GM19438 (cell line): ENCODE results near the gene TOGARAM2.

Experiments
- ATAC-seq: cut with Tn5 transposase; IDR thresholded peaks from one replicate; pipeline ENCODE4 v1.9.1; 2021; ENCODE audit warnings: low read depth; ENCODE audit not compliant: unreplicated experiment

The TOGARAM2 gene

DNA sequence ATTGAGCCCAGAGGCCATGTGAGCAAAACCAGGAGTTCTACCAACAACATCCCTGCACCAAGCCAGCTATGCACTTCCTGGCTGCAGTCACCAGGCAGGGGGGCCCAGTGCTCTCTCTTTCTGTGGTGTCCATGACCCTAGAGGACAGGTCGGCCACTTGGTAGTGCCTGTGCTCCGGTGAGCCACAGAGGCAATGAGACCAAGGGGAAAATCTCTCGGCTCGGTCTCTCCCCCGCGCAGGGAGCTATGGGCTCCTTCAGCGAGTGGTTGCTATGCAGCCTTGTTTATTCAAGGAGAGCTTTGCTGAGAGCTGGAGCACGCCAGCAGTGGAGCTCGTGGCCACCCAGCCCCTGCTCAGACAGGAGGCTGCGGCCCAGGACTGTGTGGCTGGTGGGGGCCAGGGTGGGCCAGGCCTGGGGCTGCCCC lies at the start of gene TOGARAM2:
Gene TOGARAM2 (plus strand): TSS at position 283 of the 426 bp plus-strand sequence. CDS start 13,537 bp downstream, outside the sequence.
- ATAC-seq, result no peak

DNA sequence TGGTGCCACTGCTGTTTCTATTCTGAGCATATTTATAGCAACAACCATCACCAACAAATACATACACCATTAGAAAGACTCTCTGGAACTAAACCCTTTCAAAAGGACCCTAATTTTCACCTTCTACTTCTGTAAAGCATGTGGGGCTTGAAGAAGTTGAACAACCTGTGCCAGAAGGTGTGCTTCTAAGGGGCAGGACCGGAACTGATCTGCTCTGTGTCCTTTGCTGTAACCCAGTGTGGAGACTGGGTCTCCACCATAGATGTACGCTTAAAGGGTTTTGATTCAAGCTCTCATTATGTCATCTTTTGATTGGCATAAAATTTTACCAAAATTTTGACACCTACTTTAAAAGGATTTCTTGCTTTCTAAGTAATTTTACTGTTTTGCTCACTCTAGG lies 46.3 kb upstream of the TOGARAM2 start:
- no peak for ATAC-seq

DNA sequence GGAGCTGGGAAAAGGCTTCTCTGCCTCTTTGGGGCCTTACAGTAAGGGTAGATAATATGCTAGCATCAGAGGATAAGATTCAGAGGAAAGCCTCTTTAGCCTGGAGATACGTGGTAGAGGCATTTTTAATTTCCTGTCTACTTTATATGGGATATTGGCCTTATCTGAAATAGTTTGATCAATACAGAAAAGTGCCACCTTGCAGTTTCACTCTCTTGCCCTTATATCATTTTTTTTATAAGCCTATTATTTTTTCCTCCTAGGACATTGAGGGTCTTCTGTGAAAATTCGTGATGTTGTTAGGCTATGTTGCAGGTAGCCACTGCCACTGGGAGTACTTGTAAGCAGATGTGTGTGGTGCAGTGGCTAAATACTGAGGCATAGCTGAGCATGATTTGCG lies 40.1 kb upstream of the TOGARAM2 start:
- ATAC-seq, result no peak

DNA sequence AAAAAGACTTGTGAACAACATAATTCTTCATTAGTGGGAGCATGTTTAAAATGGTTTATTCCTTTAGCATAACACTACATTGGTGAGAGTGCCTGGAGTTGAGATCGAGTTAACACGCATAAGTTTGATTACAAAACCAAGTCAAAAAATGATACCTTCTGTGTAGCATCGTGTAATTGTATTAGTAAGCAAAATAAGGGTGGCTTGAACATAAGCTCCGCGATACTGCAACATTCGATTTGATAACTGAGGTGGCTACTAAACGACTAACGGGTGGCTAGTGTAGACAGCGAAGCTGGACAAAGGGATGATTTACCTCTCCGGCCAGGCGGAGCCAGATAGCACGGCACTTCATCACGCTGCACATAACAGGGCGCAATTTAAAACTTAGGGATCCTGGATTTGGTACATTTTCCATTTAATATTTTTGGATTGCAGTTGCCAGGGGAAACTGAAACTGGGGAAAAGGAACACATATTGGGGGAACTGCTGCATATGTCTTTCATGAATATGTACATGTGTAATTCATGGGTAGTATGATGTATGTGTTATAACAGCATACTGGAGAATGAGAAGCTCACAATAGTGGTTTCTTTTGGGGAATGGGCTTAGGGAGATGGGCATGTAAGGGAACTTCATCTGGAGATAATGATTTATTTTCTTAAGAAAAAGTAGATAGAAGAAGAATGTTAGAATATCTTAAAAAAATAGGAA lies 36.4 kb upstream of the TOGARAM2 start:
- ATAC-seq, result no peak

DNA sequence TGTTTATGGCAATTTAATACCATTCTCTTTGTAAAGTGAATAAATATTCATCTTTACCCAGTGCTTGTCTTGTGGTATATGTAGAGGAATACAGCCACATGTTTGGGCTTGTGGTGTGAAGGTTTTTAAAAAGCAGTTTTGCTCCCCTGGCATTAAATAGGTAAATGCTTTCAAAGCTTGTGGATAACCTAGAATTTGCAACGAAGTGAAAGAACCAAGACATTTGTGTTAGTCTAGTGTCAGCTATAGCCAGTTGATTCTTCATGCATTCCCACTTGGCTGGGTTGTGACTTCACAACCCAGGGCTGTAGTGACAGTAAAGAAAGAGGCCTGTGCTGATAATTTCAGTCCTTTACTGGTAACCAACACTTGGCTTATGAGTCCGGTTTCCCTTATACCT lies 32.9 kb upstream of the TOGARAM2 start:
- ATAC-seq, result no peak

DNA sequence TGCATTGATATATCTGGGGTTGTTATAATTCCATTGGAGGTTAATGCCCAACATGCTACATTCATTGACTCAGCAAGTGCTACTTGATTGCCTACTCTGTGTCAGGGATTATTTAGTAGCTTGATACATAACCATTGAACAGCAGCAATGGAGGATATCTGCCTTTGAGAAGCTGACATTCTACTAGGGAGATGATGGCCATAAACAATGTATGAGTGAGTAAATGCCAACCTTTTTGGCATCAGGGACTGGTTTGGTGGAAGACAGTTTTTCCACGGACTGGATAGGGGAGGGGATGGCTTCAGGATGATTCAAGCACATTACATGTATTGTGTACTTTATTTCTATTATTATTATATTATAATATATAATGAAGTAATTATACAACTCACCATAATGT lies 31.9 kb upstream of the TOGARAM2 start:
- ATAC-seq, result no peak

DNA sequence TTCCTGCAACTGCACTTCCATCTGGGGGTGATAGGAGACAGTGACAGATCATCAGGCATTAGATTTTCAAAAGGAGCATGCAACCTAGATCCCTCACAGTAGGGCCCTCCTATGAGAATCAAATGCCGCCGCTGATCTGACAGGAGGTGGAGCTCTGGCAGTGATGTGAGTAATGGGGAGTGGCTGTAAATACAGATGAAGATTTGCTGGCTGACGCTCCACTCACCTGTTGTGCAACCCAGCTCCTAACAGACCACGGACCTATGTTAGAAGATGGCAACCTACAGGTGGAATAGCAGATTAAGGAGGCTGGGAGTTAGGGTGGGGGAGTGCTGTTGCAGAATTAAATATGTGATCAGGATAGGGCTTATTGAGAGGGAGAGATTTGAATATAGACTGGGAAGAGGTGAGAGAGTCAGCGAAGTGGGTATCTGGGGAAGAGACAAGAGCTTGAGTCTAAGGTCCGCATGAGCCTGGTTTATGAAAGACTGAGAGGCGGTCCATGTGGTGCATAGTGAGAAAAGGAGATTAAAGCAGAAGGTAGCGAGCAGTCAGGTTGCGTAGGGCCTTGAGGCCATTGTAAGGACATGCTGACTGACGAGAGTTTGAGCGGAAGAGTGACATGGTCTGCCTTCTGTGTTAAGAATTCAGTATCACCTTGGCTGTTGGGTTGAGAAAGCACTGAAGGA lies 31.3 kb upstream of the TOGARAM2 start:
- no peak for ATAC-seq

DNA sequence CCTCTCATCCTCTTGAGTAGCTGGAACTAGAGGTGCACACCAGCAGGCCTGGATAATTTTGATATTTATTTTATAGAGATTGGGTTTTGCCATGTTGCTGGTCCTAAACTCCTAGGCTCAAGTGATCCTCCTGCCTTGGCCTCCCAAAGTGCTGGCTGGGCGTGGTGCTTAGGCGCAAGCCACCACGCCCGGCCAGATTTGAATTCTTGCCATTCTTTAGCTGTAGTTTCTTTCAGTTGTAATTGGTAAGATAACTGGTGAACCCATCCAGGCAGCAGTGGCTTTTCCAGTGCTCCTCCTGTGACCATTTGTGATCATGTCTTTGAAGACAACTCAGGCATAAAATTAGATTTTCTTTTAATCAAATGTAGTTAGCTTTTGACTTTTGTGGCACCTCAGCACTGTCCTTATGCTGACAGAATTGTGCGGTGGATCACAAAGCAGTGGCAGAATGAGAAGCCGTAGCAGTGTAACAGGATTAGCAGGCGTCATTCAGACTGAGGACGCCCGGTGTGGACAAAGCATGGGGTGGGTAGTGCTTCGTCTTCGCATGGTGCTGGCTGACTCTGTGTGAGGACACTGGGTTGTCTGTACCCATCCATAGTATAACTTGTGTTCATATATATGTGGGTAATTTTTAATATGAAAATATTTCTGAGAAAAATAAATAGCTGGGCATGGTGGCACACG lies 30.0 kb upstream of the TOGARAM2 start:
- no peak for ATAC-seq

DNA sequence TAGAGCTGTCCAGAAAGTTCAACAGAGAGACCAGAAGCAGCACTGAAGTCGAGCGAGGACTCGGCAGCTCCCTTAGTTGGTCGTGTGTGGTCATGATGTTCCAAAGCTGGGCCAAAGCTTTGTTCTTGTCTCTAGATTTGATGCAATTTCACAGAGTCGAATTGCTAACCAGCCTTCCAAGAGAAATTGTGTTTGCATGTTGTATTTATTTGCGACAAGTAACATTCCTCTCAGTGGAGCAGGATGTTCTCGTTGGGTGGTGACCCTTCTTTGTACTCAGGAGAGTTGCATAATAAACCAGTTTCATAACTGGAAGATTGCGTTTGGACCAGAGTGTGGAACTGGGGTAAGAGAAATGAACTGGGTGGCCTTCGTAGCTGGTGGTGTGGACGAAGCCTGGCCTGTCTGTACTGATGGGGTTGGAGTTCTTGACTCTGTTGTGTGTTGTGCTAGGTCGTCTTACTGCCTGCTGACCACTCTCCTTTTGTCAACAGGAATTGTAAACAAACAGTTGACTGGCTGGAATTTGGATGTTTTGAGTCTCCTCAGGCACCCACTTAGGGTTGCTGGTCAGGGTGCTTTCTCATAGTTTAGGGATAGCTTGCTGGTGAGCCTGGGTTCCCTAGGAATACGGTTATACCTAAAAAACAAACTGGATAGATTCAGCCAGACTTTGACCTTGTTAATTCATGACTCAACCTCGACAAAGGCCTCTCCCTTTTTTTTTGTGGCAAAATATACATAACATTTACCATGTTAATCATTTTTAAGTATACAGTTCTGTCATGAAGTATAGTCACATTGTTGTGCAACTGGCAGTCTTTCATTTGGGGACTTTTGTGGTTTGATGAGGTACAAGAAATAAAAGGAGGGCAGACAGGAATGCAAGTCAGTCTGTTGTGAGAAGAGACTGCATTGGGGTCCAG lies 28.9 kb upstream of the TOGARAM2 start:
- no peak for ATAC-seq

DNA sequence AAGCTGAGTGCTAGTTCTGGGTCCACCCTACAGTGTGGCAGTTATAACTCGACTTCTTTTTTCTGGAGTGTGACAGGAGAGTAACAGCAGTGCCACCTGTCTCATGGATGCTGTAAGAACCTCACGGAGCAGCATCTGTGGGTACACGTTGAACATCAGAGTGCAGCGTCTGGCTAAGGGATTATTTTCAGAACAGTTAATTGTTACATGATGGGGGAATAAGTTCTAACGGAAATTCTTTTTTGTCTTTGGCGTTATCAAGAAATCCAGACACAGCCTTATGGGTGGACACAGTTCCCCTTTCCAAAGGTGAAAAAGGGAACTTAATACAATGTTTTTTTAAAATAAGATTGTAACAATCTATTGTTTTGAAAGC lies 28.3 kb upstream of the TOGARAM2 start:
- no peak for ATAC-seq

DNA sequence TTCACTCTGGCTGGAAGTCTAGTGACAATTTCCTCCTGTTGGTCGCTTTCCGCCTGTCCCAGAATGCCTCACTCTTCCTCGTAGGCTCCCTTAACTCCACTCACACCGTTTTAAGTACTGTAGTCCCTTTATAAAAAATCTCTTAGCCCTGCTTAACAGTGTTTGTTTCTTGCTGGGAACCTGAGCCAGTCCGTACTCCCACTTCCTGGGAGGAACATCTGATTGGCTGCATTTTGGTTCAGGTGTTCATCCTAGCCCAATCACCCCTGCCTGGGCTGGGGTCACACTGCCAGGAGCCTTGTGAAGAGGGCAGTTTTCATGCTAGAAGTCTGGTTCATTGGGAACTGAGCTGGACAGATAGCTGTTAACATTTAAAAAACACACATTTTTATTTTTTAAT lies 25.6 kb upstream of the TOGARAM2 start:
- no peak for ATAC-seq

DNA sequence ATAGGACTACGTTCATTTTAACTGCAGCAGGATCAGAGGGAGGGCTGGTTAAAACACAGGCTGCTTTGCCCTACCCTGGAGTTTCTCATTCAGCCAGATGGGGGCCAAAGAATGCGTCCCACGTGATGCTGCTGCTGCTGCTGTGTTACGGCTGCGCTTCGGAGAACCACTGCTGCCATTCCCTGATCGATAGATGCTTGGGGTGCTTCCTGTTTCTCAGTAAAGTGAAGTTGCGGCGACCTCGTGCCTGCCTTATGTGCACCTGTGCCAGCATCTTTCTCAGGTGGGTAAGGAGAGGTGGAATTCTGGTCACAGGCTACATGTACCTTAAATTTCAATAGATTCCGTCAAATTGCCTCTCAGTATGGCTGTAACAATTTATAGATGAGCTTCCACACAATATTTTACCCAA lies 24.7 kb upstream of the TOGARAM2 start:
- ATAC-seq, result no peak

DNA sequence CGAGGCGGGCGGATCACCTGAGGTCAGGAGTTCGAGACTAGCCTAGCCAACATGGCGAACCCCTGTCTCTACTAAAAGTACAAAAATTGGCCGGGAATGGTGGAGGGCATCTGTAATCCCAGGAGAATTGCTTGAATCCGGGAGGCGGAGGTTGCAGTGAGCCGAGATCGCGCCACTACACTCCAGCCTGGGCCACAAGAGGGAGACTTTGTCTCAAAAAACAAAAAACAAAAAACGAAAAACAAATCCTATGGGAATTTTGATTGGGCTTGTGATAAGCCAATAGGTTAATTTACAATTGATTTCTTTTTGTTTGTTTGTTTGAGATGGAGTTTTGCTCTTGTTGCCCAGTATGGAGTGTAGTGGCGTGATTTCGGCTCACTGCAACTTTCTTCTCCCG lies 24.2 kb upstream of the TOGARAM2 start:
- no peak for ATAC-seq

DNA sequence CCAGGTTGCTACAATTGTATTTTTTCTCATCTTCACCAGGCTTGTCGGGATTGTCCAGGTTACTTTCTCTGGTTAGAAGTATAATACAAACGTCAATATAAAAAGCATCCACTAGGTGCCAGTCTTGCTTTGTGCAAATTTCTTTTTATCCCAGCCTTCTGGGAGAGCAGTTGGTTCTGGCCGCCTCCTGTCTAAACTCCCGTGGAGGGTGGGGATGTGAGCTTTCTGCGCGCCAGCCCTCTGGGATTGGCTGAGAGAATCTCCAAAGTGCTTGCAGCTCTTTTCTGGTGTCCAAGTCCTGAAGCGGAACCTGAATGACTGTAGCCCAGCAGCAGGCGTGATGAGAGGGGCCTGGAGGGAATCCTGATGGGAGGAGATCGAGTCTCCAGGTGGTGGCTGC lies 22.4 kb upstream of the TOGARAM2 start:
- ATAC-seq, result no peak

DNA sequence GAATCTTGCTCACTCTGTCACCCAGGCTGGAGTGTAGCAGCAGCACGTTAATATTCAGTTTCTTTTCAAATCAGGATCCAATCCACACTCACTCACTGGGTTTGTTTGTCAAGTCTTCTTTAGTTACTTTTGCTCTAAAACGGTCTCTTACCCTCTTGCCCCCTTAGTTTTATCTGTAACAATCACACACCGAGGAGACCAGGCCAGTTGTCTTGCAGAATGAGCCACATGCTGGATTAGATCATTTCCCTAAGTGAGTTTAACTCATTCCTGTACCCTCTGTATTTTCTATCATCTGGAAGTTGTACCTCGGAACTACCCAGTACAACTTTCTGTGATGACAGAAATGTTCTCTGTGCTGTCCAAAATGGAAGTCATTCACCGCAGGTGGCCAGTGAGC lies 20.7 kb upstream of the TOGARAM2 start:
- no peak for ATAC-seq

DNA sequence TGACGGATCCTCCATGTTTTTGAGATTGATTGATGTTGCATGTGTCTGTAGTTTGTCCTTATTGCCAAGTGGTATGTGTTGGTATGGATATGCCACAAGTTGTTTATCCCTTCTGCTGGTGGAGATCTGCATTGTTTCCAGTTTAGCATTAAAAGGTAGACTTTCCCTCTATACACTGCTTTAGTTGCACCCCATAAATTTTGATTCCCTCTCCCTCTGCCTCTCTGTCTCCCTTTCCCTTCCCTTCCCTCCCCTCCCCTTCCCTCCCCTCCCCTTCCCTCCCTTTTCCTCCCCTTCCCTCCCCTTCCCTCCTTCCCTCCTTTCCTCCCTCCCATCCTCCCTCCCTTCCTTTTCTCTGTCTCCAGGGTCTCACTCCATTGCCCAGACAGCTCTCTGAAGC lies 18.6 kb upstream of the TOGARAM2 start:
- no peak for ATAC-seq

DNA sequence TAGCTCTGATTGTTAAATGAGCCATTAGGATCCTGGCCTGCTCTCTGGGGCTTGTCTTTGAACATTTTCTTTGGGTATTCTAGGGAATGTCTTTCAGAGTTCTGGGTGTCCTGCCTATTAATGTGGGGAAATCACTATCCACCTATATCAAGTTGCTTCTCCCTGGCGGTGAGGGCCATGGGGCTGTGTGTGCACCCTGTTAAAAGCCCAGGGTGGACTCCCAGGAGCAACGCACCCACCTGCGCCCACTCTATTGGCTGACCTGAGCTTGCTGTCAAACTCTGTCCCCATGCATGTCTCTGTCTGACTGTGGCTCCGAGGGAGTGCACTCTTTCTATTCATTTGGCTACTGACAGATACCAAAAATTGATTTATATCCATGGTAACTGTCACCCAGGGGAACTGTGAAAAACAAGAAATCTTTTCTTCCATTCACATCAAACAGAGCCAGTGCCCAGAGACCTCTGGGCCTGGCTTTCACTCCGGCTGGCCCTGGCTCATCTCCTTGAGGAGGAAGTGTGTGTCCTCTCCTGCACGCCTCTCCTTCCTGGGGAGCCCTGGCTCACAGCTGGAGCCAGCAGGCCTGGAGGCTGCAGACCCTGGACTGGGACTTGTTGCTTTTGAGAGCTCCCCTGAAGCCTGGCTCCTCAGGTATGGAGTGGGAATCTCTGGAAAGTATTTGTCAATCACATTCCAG lies 10.5 kb upstream of the TOGARAM2 start:
- no peak for ATAC-seq

DNA sequence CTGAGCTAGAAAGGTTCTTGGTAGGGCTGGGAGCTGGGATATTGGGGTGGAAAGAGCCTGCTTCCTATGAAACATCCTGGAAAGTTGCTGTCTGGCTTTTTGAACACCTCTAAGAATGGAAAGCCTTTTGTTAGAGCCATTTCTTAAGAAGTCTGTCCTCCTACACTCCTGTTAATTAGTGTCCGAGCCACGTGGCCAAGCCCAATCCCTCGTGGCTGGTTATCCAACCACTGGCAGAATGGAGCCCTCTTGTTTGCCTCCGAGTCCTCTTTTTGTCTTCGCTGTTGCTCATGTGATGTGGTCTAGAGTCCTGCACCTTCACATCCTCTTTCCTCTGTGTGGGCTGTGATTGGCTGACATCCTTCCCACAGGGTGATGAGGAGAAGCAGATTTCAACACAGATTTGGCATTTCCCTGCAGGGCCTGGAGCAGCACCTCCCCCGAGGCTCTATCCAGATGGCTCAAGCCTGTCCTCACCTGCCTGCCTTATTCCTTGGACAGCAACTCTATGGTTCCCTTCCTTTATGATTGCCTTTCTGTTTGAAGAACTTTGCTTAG lies 8.2 kb upstream of the TOGARAM2 start:
- no peak for ATAC-seq

DNA sequence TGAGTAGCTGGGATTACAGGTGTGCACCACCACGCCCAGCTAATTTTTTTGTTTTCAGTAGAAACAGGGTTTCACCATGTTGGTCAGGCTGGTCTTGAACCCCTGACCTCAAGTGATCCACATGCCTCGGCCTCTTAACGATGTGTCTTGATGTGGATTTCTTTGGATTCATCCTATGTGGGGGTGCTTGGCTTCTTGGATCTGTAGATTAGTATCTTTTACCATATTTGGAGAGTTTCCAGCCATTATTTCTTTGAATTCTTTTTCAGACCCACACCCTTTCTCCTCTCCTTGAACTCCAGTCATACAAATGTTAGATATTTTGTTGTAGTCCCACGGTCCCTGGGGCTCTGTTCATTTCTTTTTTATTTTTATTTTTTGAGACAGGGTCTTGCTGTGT lies 6.8 kb upstream of the TOGARAM2 start:
- no peak for ATAC-seq

DNA sequence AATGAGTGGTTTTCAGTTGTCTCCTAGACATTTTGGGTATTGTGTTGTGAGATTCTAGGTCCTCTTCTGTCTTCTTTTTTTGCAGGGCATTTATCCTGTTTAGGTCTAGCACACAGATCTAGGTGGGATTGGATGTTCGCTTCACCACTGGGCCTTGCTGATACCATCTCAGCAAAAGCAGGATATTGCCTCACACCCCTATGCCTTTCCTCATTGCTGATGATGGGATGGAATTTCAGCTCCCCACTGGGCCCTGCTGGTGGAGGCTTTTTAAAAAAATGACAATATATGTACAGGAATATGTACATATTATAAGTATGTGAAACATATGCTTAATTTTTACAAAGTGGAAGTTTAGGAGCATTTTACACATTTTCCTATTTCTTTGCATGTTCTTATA lies 5.4 kb upstream of the TOGARAM2 start:
- ATAC-seq, result no peak
